WTC11 (cell line): ENCODE results near the gene PGBD5.

Source experiments
- FOXJ3 ChIP-seq: sonication (generic); formaldehyde crosslinking; IDR thresholded peaks from 2 replicates; pipeline ENCODE4 v1.9.0; 2021; ENCODE audit warnings: missing genetic modification reagents, mild to moderate bottlenecking, borderline replicate concordance
- KAT7 ChIP-seq: sonication (generic); formaldehyde crosslinking; IDR thresholded peaks from 2 replicates; pipeline ENCODE4 v1.8.1; 2023; ENCODE audit warnings: missing genetic modification reagents, mild to moderate bottlenecking, borderline replicate concordance
- NFE2L1 ChIP-seq: sonication (generic); formaldehyde crosslinking; IDR thresholded peaks from 2 replicates; pipeline ENCODE4 v1.8.1; 2023; ENCODE audit warnings: missing genetic modification reagents
- NR1H2 ChIP-seq: sonication (generic); formaldehyde crosslinking; IDR thresholded peaks from 2 replicates; pipeline ENCODE4 v1.9.0; 2021; ENCODE audit warnings: mild to moderate bottlenecking, moderate library complexity, missing genetic modification reagents
- TEAD1 ChIP-seq: sonication (generic); formaldehyde crosslinking; IDR thresholded peaks from 2 replicates; pipeline ENCODE4 v1.8.0; 2022; ENCODE audit warnings: mild to moderate bottlenecking, missing genetic modification reagents
- TF ChIP-seq, protein P1 (sequence below): fragments of 250-450 bp; sonication (Bioruptor Pico); IDR thresholded peaks from 2 replicates; pipeline ENCODE4 v1.9.0; 2021; ENCODE audit warnings: mild to moderate bottlenecking, borderline replicate concordance
- TF ChIP-seq, protein P2 (sequence below): fragments of 200-600 bp; IDR thresholded peaks from 2 replicates; pipeline ENCODE4 v1.8.0; 2022; ENCODE audit warnings: antibody characterized with exemption
- TF ChIP-seq, protein P3 (sequence below): sonication (generic); formaldehyde crosslinking; conservative IDR thresholded peaks from 2 replicates; pipeline ENCODE4 v1.8.1; 2022; ENCODE audit warnings: mild to moderate bottlenecking, missing genetic modification reagents
- TF ChIP-seq, protein P4 (sequence below): sonication (generic); formaldehyde crosslinking; IDR thresholded peaks from 2 replicates; pipeline ENCODE4 v1.8.0; 2022; ENCODE audit warnings: mild to moderate bottlenecking, missing genetic modification reagents
- TF ChIP-seq, protein P5 (sequence below): sonication (generic); formaldehyde crosslinking; IDR thresholded peaks from 2 replicates; pipeline ENCODE4 v1.8.1; 2023; ENCODE audit warnings: mild to moderate bottlenecking, missing genetic modification reagents

DNA sequence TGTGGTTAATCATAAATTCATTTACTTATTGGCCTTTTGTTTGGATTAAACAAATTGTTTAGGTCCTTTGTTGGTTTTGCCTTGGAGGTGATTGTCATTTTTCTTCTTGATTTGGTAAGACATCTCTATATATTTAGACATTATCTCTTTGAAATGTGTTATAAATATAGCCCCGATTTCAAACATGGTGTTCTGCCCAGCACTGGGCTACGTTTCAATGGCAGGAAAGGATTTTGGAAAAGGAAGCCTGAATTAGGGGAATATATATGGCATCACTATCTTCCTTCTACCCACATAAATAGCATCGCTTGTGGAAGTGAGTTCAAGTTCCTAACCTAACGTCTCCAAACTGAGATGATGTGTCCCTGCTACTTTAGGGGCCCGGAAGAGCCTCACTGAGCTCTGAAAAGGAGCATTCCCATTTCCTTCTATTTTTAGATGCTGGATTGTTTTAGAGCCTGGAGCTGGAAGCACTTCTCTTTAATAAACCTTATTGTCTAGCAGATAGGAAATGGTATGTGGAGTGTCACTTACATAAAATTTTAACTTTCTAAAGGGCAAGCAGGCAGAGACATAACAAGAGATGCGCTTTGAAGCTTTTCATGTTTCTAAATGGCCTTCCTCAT lies 39.4 kb downstream of the PGBD5 start:
- TF ChIP-seq, protein P1, sequence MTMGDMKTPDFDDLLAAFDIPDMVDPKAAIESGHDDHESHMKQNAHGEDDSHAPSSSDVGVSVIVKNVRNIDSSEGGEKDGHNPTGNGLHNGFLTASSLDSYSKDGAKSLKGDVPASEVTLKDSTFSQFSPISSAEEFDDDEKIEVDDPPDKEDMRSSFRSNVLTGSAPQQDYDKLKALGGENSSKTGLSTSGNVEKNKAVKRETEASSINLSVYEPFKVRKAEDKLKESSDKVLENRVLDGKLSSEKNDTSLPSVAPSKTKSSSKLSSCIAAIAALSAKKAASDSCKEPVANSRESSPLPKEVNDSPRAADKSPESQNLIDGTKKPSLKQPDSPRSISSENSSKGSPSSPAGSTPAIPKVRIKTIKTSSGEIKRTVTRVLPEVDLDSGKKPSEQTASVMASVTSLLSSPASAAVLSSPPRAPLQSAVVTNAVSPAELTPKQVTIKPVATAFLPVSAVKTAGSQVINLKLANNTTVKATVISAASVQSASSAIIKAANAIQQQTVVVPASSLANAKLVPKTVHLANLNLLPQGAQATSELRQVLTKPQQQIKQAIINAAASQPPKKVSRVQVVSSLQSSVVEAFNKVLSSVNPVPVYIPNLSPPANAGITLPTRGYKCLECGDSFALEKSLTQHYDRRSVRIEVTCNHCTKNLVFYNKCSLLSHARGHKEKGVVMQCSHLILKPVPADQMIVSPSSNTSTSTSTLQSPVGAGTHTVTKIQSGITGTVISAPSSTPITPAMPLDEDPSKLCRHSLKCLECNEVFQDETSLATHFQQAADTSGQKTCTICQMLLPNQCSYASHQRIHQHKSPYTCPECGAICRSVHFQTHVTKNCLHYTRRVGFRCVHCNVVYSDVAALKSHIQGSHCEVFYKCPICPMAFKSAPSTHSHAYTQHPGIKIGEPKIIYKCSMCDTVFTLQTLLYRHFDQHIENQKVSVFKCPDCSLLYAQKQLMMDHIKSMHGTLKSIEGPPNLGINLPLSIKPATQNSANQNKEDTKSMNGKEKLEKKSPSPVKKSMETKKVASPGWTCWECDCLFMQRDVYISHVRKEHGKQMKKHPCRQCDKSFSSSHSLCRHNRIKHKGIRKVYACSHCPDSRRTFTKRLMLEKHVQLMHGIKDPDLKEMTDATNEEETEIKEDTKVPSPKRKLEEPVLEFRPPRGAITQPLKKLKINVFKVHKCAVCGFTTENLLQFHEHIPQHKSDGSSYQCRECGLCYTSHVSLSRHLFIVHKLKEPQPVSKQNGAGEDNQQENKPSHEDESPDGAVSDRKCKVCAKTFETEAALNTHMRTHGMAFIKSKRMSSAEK (CRISPR knock-in tag), result no peak
- no peak for TF ChIP-seq NR1H2 (CRISPR knock-in tag)
- TF ChIP-seq, protein P2, sequence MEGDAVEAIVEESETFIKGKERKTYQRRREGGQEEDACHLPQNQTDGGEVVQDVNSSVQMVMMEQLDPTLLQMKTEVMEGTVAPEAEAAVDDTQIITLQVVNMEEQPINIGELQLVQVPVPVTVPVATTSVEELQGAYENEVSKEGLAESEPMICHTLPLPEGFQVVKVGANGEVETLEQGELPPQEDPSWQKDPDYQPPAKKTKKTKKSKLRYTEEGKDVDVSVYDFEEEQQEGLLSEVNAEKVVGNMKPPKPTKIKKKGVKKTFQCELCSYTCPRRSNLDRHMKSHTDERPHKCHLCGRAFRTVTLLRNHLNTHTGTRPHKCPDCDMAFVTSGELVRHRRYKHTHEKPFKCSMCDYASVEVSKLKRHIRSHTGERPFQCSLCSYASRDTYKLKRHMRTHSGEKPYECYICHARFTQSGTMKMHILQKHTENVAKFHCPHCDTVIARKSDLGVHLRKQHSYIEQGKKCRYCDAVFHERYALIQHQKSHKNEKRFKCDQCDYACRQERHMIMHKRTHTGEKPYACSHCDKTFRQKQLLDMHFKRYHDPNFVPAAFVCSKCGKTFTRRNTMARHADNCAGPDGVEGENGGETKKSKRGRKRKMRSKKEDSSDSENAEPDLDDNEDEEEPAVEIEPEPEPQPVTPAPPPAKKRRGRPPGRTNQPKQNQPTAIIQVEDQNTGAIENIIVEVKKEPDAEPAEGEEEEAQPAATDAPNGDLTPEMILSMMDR, result no peak
- TF ChIP-seq, protein P3, sequence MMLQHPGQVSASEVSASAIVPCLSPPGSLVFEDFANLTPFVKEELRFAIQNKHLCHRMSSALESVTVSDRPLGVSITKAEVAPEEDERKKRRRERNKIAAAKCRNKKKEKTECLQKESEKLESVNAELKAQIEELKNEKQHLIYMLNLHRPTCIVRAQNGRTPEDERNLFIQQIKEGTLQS (CRISPR knock-in tag), result no peak
- no peak for TF ChIP-seq KAT7 (CRISPR knock-in tag)
- TF ChIP-seq, protein P4, sequence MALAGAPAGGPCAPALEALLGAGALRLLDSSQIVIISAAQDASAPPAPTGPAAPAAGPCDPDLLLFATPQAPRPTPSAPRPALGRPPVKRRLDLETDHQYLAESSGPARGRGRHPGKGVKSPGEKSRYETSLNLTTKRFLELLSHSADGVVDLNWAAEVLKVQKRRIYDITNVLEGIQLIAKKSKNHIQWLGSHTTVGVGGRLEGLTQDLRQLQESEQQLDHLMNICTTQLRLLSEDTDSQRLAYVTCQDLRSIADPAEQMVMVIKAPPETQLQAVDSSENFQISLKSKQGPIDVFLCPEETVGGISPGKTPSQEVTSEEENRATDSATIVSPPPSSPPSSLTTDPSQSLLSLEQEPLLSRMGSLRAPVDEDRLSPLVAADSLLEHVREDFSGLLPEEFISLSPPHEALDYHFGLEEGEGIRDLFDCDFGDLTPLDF, result no peak
- TF ChIP-seq FOXJ3 (CRISPR knock-in tag), result no peak
- TF ChIP-seq, protein P5, sequence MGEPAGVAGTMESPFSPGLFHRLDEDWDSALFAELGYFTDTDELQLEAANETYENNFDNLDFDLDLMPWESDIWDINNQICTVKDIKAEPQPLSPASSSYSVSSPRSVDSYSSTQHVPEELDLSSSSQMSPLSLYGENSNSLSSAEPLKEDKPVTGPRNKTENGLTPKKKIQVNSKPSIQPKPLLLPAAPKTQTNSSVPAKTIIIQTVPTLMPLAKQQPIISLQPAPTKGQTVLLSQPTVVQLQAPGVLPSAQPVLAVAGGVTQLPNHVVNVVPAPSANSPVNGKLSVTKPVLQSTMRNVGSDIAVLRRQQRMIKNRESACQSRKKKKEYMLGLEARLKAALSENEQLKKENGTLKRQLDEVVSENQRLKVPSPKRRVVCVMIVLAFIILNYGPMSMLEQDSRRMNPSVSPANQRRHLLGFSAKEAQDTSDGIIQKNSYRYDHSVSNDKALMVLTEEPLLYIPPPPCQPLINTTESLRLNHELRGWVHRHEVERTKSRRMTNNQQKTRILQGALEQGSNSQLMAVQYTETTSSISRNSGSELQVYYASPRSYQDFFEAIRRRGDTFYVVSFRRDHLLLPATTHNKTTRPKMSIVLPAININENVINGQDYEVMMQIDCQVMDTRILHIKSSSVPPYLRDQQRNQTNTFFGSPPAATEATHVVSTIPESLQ (CRISPR knock-in tag), result no peak
- no peak for TF ChIP-seq NFE2L1 (CRISPR knock-in tag)
- TF ChIP-seq TEAD1 (CRISPR knock-in tag), result no peak
